HG02885 (cell line): ENCODE results near the gene GPR176.
"Not testable (repeated sequence)": the region's sequence is repeated elsewhere in the genome, so short reads cannot be mapped to it uniquely, and the experiment has no call there.

Experiments
- ATAC-seq: cut with Tn5 transposase; IDR thresholded peaks from one replicate; pipeline ENCODE4 v1.9.1; 2021; ENCODE audit warnings: mild to moderate bottlenecking; ENCODE audit not compliant: unreplicated experiment, poor library complexity

GPR176 gene

GRCh38 chr15:39826975-39827374, 93.1 kb downstream of the GPR176 start:
- no peak for ATAC-seq

DNA sequence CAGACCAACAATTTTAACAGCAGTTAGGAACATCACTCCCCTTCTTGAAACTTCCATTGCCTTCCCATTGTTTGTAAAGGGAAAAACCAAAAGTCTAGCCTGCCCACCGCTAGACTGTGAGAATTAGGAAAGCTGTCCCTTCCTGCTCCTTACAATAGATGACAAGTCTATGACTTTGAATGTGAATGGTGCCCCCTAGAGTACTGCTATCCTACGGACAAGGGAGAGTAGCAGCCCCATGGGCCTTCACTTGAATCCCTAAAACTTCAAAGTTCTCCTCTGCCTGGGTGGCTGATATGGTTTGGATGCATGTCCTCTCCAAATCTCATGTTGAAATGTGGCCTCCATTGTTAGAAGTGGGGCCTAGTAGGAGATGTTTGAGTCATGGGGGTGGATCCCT, 96.4 kb downstream of the GPR176 start:
- no peak for ATAC-seq

DNA sequence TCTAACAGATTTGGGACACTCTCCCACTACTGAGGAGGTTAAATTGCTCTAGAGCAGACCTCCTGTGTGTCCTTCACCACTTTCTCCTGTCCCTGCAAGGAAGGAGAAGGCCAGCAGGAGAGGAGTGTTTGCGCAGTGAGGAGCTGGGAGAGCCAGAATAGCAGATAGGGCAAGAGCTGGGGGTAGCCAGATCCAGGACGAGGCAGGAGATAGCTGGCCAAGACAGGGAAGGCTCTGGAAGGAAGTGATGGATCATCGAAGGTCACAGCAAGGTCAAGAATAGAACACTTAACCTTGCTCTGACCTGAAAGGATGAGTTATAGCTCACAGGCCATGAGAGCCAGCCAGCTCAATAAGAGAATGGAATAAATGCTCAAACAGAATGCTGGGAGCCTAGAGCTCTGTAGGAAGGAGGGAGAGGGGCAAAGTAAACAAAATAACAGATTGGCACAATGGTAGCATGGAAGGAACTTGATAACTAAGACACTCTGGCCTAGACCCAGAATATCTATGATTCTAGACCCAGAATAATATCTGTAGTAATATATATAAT, 99.9 kb downstream of the GPR176 start:
- no peak for ATAC-seq

DNA sequence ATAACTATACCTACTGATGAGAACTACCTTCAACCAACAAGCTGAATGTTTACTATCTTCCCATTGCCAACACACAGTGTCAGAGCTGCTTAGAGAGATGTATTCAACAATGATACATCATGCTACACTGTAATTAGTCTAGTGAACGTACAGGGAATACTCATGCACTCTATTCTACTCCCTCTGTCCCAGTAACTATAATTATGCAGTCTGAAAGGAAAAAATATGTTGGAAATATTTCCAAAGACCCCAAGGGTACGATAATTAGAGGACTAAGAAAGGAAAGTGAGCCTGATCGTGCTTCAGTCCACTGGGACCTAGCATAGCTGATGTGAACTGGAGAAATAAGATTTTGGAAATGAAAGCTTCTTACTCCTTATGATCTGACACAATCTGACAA, 100.5 kb downstream of the GPR176 start:
- no peak for ATAC-seq

GRCh38 chr15:39817892-39818291, 102.2 kb downstream of the GPR176 start:
- no peak for ATAC-seq

- ATAC-seq: no peak
Measured at GRCh38 chr15:39814489-39814888, 105.6 kb downstream of the GPR176 start.

GRCh38 chr15:39812651-39813050, 107.4 kb downstream of the GPR176 start:
- ATAC-seq: not testable (repeated sequence)

GRCh38 chr15:39808909-39809308, 111.2 kb downstream of the GPR176 start:
- ATAC-seq: no peak

- ATAC-seq: no peak
Measured at GRCh38 chr15:39807791-39808190, 112.3 kb downstream of the GPR176 start.

DNA sequence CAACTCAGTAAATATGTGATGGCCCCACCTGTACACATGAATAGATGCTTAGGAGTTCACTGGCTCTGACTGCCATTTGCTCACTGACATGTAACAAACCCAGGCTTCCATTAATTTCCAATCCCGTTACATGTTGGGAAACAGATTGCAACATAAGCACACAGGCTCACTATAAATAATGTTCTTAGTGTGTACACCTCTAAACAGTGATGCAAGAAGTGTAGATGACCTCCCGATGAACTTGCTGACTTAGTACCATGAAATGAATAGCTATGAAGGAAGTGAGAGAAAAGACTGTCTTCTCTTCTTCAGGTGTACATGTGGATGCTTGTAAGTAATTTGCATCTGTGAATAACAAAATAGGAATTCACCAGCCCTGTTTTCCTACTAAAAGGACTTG, 116.0 kb downstream of the GPR176 start:
- peak; percentile 56 for ATAC-seq

DNA sequence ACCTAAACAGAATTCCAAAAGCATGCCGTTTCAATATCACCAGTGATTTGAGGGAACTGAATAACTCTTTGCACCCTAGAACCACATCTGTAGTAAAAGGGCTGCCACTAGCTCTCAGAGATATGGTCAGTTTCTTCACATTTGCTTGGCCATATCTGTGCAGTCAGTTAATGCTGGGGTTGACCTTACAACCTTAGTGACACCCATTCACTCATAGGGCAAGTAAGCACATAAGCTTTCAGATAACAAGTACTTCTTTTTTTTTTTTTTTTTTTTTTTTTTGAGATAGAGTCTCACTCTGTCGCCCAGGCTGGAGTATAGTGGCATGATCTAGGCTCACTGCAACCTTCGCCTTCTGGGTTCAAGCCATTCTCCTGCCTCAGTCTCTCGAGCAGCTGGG, 117.0 kb downstream of the GPR176 start:
- no peak for ATAC-seq

DNA sequence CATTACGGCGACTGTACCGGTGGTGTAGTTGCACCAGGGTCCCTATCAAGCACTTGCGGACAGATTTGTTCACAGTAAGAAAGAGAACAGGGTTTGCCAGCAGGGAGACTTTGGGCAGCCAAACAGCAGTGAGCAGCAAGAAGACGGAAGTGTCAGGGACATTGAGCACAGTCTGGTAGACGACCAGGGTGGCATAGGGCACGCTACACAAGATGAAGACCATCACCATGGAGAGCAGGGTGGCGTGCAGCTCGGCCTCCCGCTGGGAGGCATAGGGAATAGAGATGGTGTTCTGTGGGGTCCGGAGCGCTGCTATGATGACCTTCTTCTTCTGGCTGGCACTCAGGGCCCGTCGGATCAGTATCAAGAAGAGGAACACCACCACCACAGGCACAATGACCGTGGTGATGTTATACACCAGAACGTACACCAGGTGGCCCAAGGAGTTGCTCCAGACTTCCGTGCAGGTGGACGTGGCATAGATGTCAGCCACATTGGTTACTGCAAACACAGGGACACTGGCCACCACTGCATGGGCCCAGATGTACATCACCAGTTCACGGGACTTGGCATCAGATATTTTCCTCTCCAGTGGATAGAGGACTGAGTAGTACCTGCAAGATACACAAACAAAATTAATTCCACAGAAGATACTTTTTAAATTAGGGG, 118.3 kb downstream of the GPR176 start:
- ATAC-seq: peak; percentile 80

- no peak for ATAC-seq
Measured at GRCh38 chr15:39799552-39800011, 120.5 kb downstream of the GPR176 start.

DNA sequence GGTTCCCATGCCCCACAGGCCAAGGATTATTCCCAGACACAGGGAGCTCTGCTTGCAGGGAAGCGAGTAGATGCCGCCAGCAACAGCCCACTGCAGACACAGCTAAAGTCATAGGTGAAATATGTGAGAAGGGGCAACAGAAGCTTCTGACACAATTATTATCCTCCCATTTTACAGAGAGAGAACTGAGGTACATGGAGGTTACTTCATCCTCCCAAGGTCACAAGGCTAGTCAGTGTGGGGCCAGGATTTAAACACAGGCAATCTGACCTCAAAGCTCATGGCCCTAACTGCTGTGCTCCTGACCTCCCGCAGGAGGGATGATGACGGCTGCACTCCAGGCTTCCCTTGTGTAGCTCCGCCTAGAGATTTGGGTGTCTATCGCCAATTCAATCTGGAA, 121.7 kb downstream of the GPR176 start:
- ATAC-seq: no peak

- no peak for ATAC-seq
Measured at GRCh38 chr15:39797407-39797806, 122.7 kb downstream of the GPR176 start.

DNA sequence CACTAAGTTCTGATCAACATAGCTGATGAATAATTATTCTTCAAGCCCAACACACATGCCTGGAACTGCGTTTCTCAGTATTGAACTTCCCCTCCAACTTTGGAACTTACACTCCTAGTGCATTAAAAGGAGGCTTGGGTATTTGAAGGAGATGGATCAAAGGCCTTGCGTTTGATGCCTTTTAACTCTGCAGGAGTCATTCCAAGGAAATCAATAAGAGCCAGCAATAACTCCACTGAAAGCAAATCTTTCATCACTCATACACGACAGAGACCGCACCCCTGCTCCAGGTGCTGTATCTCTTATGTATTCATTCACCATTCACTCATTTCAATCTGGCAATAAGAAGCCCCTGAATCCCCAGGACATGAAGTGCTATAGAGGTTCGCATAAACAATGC, 123.5 kb downstream of the GPR176 start:
- ATAC-seq: no peak

- ATAC-seq: no peak
Measured at GRCh38 chr15:39795486-39795885, 124.6 kb downstream of the GPR176 start.

DNA sequence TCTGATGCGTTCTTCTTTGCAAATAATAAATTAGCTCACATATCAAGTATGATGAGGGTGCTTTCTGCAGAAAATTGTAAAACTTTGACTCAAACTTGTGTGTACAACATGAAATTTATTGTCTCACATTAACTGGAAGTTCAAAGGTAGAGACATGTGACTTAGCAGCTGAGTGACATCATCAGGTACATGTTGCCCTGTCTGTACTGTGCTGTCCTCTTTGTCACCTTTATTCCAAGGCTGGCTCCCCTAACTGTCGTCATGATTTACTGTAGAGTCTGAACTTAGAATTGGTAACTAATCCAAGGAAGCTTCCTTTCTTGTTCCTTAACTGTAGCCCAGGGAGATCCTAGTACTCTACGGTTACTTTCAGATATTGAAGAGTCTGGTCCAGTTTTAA, 125.1 kb downstream of the GPR176 start:
- ATAC-seq: no peak

DNA sequence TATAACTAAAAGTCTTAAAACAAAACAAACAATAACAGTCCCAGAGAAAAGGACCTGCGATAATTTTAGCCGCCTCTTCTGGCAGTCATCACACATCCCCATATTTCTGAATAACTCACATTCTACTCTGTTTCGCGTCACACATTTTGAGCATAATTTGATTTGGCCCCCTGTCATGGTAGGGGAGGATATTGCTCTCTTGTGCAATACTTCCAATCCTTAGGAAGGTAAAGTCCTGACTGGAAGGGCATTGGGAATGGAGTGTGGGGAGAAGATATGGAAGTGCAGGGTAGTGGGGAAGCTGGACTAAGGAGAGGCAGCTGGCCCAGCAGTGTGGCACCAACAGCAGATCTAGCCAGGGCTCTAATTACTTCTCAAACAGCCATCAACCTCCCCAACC, 126.1 kb downstream of the GPR176 start:
- ATAC-seq: no peak

DNA sequence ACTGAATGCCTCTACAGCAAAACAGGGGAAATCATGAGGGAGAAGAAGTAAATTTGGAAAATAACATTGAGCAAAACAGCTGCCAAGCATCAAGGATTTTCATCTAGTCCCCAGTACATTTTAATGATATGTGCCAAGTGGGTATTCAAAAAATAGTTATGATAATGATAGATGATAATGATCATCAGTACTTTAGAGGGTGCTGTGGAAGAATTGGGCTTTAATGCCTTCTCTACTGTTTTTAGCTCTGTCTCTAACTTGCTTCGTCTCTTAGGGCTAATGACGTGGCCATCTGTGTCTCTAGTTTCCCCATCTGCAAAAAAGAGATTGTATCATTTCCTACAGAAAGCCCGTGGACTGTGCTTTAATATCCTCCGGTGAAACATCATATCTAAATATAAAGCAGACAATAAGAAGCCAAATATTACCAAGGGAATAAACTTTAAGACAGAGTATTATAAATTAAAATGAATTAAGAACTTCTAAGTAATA, 127.2 kb downstream of the GPR176 start:
- no peak for ATAC-seq

DNA sequence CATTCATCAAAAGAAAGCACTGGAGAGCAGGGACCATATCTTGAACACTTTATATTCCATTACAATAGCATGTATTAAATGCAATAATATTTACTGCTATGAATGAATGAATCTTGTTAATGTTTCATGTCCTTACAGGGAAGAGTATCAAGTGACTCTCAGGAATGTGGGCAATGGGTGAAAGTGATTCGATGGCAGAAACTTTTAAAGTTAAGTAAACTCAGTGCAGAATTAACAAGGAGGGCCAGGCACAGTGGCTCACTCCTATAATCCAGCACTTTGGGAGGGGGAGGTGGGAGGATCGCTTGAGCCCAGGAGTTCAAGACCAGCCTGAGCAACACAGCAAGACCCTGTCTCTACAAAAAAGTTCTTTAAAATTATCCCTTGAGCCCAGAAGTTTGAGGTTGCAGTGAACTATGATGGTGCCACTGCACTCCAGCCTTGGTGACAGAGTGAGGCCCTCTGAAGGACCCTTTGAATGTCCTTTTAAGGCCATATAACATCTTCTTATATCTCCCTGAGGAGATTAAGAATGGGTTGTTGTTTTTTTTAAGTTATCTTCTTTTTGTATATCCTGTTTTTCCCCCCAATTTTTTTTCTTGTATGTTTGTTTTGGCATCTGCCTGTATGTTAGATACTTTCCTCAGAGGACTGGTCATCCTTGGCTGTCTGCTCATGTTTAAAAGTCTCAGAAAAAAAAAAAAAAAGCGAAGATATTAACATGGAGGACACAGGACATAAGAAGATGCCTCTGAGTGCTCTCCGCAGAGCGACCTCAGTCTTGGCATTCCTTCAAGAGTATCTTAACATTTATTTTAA, 127.8 kb downstream of the GPR176 start:
- no peak for ATAC-seq
